Gastrocnemius medialis (tissue), 4 donors: ENCODE data around the gene C11orf98.

ENCODE experiments used
- POLR2A ChIP-seq, 2 donors: fragments of 450-650 bp; IDR thresholded peaks; one replicate each; pipeline ENCODE4 v1.6.1; 2017; ENCODE audit warnings: antibody characterized with exemption in 2 of 2, mild to moderate bottlenecking in 2 of 2, moderate library complexity in 2 of 2
- TF ChIP-seq, protein P1 (sequence below), 5 experiments: fragments of 450-650 bp in 3 of 5; fragments of 200-600 bp in 2 of 5; sonication (generic) in 2 of 5; IDR thresholded peaks in 4 of 5; conservative IDR thresholded peaks in 1 of 5; 1 replicate in 4 of 5; 2 replicates in 1 of 5; pipeline ENCODE4 v1.5.1; 2016 to 2019; ENCODE audit warnings: antibody characterized with exemption in 5 of 5, mild to moderate bottlenecking in 3 of 5, moderate library complexity in 3 of 5

GRCh38 chr11:62666259-62666926 is 1.4 kb upstream of the C11orf98 start:
- TF ChIP-seq, protein P1, sequence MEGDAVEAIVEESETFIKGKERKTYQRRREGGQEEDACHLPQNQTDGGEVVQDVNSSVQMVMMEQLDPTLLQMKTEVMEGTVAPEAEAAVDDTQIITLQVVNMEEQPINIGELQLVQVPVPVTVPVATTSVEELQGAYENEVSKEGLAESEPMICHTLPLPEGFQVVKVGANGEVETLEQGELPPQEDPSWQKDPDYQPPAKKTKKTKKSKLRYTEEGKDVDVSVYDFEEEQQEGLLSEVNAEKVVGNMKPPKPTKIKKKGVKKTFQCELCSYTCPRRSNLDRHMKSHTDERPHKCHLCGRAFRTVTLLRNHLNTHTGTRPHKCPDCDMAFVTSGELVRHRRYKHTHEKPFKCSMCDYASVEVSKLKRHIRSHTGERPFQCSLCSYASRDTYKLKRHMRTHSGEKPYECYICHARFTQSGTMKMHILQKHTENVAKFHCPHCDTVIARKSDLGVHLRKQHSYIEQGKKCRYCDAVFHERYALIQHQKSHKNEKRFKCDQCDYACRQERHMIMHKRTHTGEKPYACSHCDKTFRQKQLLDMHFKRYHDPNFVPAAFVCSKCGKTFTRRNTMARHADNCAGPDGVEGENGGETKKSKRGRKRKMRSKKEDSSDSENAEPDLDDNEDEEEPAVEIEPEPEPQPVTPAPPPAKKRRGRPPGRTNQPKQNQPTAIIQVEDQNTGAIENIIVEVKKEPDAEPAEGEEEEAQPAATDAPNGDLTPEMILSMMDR (IDR thresholded peaks at IDR 0.05 in 4 of 5, conservative IDR thresholded peaks at IDR 0.05 in 1 of 5) = no peak
- no peak for TF ChIP-seq POLR2A (IDR thresholded peaks at IDR 0.05)
